PC-9 (cell line): ENCODE data around the gene CAMK2B.

Source experiments
- EZH2 ChIP-seq: fragments of 200-600 bp; sonication (generic); IDR thresholded peaks from 2 replicates; pipeline ENCODE4 v1.8.0; 2017; ENCODE audit warnings: antibody characterized with exemption, low read depth
- TF ChIP-seq, protein P1 (sequence below): fragments of 200-600 bp; sonication (generic); conservative IDR thresholded peaks from 2 replicates; pipeline ENCODE4 v1.6.1; 2017; ENCODE audit warnings: mixed run types, antibody characterized with exemption, mild to moderate bottlenecking, moderate library complexity

DNA sequence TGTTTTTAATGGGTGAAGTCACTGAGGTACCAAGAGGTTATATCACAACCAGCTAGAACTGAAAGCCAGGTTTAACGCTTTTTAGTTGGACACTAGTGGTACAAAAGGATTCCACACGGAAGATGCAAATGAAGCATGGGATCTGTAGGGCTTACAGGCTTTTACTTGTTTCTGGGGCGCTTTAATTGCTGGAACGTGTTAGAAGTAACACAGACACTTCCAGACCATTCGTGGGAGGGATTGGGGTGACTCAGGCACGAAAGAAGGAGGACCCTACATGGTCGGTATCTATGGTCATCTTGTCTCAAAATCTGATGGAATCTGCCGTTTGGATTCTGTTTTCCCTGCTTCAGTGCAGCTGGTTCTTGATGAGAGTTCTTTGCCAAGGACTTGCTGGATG lies 123.6 kb downstream of the CAMK2B start:
- TF ChIP-seq, protein P1, sequence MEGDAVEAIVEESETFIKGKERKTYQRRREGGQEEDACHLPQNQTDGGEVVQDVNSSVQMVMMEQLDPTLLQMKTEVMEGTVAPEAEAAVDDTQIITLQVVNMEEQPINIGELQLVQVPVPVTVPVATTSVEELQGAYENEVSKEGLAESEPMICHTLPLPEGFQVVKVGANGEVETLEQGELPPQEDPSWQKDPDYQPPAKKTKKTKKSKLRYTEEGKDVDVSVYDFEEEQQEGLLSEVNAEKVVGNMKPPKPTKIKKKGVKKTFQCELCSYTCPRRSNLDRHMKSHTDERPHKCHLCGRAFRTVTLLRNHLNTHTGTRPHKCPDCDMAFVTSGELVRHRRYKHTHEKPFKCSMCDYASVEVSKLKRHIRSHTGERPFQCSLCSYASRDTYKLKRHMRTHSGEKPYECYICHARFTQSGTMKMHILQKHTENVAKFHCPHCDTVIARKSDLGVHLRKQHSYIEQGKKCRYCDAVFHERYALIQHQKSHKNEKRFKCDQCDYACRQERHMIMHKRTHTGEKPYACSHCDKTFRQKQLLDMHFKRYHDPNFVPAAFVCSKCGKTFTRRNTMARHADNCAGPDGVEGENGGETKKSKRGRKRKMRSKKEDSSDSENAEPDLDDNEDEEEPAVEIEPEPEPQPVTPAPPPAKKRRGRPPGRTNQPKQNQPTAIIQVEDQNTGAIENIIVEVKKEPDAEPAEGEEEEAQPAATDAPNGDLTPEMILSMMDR: no peak
- TF ChIP-seq EZH2: no peak
